Measurements from ENCODE around the gene KNCN.

KNCN gene

GRCh38 chr1:46568461-46568891, 17.0 kb upstream of the KNCN start:
- no peak for DNase-seq (ENCODE audit: low spot score)

DNA sequence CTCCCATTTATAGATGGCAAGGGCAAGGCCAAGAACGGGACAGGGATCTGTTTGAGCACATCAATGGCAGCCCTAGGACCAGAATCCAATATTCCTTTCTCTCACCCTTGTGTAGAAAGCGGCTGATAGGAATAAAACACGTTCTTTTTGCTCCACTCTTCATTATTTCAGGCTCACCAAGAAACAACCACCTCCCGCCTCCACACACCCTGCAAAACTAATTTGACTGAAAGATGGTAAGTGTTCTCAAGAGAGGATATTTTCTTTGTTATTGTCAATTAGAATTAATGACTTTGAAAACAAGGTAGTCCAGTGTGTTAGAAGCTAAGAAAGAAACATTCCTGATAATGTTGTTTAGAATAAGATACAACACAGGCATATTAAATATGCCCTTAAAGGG, 11.9 kb upstream of the KNCN start:
- no peak for DNase-seq (ENCODE audit: low spot score)

GRCh38 chr1:46562498-46562897, 11.1 kb upstream of the KNCN start:
- DNase-seq (ENCODE audit: low spot score): no peak

GRCh38 chr1:46558966-46559365, 7.5 kb upstream of the KNCN start:
- DNase-seq (ENCODE audit: low spot score): no peak

GRCh38 chr1:46558141-46558963, 6.9 kb upstream of the KNCN start:
- DNase-seq (ENCODE audit: low spot score): peak; percentile 42

GRCh38 chr1:46557403-46557802, 6.0 kb upstream of the KNCN start:
- DNase-seq (ENCODE audit: low spot score): no peak

DNA sequence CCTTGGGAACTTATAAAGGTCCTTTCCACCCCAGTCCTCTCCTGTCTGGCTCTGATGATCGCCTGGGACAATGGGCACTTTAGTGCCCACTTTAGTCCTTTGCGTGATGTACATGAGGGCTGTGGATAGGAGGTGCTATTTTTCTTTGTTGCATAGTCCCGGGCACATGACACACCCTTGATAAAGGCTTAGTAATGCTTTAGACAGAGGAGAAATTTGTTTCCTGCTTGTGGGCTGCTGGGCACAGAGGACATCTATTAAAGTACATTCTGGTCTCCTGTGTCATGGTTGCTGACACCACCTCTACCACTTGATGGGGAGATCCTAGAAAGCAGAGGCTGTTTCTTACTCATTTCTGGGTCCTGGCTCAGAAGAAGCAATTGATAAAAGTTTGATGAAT, 5.4 kb upstream of the KNCN start:
- no peak for DNase-seq (ENCODE audit: low spot score)

GRCh38 chr1:46555826-46556619, 4.6 kb upstream of the KNCN start:
- DNase-seq (ENCODE audit: low spot score): no peak

- DNase-seq (ENCODE audit: low spot score): no peak
Measured at GRCh38 chr1:46554597-46555381, 3.3 kb upstream of the KNCN start.

DNA sequence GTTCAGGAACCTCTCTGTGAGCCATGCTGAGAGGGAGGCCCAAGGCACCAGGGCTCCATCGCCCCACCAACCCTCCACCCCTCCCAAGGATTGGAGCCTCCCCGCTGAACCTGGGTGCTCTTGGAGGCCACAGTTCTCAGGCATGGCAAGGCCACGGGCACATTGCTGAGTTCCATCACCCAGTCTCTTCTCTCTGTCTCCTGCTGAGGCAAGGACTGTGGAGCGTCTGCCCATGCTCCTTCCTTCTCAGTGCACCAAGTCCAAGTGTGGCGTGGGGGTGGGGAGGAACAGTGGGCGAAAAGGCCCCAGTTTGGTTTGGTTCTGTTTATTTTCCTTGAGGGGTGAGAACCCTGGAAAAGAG, 2.8 kb upstream of the KNCN start:
- DNase-seq (ENCODE audit: low spot score): no peak

- DNase-seq (ENCODE audit: low spot score): no peak
Measured at GRCh38 chr1:46553506-46553905, 2.1 kb upstream of the KNCN start.

- DNase-seq (ENCODE audit: low spot score): no peak
Measured at GRCh38 chr1:46552357-46553237, 1.1 kb upstream of the KNCN start.

GRCh38 chr1:46550751-46551231, 656 bp downstream of the KNCN start:
- DNase-seq (ENCODE audit: low spot score): no peak

DNA sequence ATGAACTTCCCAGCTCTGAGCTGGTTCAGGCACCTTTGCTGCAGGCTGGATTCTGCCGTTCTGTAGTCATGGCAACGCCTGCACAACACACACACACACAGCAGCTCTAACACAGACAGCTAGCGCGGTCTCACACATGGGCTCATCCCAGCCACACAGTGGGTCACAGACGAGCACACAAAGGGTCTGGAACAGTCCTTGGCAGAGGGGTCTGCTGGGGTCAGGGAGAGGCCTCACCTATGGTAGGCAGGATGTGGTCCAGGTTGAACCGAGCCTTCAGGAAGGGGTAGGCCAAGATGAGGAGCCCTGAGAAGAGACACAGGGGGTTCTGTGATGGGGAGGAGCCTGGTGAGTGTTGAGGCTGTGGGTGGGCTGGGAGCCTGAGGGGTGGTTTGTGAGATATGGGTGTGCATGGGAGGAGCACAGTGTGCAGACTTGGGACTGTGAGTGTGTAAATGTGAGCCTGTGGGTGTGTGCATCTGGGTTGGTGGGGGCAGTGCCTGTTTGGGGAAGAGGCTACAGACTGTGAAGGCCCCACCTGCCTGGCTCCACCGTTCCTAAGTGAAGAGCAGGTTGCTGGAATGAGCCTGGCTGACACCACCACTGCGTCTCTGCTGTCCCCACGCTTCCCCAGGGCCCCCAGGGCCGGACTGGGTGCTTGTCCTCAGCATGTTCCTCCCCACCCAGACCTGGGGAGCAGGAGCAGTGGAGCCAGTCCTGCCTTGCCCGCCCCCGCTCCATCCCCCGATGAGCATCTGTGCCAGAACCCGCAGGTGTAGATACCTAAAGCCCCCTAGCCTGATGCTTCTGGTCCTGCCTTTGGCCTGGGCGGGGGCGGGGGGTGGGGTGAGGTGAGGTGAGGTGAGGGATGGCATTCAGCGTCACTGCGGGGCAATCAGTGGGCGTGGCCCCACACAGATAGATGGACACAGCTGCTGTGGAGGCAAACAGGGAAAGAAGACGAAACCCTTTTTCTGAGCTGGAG, 1.5 kb downstream of the KNCN start:
- no peak for DNase-seq (ENCODE audit: low spot score)

DNA sequence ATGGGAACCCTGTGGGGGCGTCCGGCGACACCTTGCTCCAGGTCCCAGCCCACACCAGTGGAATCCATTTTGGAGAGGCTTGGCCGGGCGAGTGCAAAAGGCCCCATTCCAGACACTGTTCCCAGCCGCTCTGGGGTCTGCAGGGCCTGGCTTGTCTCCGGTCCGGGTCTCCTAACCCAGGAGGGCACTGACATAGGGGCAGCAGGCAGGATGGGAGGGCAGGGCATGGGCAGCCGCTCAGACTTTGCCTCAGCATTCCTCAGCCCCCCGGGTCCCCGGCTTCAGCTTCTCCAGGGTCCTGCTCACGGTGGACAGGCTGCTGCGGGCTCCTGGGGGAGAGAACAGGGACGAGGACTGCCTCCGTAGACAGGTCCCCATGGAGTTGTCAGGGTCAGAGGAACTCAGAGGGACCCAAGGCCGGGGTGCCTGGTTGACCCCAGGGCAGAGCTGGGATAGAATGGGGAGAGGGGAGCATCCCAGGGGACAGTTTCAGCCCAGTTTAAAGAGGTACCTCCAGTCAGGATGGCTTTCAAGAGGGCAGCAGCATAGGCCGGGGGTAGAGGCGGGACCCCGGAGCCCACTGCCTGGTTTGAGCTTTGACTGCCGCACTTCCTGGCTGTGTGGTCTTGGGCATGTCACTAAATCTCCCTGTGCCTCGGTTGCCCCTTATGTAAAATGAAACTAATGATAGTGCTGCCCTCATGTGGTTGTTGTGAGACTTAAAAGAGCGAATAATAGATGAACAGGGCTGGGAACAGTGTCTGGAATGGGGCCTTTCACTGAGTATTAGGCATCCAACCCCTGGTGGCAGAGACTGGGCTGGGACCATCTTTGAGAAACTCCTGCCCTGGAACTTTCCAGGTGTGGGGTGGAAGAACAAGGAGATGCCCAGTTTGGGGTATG, 3.7 kb downstream of the KNCN start:
- no peak for DNase-seq (ENCODE audit: low spot score)

- DNase-seq (ENCODE audit: low spot score): no peak
Measured at GRCh38 chr1:46546210-46546609, 5.2 kb downstream of the KNCN start.

DNA sequence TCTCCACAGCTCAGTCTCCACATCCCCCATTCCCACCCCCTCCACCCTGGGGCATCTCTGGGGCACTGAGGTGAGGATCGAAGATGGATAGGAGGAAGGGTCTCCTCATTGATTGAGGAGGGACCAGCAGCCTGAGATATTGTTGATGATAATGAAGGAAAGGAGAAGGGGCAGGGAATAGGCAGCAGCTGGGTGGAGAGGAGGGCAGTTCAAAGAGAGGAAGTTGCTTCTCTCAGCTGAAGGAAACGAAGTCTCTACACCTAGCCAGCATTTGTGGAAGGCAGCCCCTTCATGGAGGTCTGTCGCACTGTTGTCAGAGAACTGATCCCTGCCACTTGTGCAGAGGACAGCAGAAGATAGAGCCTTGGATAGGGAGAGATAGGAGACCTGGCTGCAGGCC, 5.7 kb downstream of the KNCN start:
- DNase-seq (ENCODE audit: low spot score): no peak

DNA sequence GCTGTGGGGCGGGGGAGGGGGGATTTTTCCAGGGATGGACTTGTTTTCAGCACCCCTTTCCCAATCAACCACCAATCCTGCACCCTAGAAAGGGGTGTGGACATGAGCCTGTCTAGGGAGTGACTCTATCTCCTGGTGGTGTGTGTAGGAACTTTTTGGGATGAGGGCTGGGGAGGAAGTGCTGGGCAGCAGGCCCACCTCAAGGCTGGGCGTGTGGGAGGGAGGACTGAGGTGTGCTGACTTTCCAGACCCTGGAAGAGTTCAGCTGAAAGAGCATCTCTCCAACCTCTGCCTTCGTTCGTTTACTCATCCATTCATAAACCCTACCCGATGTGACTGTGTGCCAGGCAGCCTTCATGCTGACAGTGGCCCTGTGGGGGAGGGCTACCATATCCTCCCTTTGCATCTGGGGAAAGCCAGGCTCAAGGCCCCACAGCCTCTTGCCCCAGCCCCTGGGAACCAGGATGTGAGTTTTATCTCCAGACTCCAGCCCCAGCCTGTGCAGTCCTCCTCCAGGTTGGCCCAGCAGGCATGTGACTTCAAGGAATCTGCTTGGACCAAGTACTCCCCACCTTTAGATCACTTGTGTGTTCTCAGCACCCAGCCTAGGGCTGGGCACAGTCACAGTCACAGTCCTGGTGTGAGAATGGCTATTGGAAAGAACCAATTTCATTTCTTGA, 6.7 kb downstream of the KNCN start:
- DNase-seq (ENCODE audit: low spot score): no peak
